Central memory CD4-positive, alpha-beta T cell (primary cell): Measurements from ENCODE around the gene KIAA1328.
"Not testable (repeated sequence)": the region's sequence is repeated elsewhere in the genome, so short reads cannot be mapped to it uniquely, and the experiment has no call there.

Experiments
- DNase-seq: peaks from one replicate; pipeline ENCODE4 v3.0.0; 2022

KIAA1328 gene

DNA sequence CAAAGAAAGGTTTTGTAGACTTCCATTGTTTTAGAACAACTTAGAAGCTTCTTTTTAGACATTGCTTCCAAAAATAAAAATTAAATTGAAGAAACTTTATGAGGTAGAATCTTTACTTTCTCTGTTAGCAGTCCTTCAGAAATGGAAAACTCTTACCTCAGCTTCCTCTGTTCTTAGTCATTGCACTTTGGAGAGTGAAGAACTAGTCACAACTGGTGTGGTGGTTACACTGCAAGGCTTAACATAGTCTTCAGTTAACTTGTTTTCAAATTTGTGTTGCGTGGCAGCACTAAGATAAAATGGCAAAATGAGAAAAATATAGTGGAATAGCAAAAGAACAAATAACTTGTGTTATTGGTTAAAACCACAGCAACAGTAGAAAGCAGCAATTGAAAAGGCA is 332.6 kb downstream of the KIAA1328 start:
- DNase-seq = no peak

DNA sequence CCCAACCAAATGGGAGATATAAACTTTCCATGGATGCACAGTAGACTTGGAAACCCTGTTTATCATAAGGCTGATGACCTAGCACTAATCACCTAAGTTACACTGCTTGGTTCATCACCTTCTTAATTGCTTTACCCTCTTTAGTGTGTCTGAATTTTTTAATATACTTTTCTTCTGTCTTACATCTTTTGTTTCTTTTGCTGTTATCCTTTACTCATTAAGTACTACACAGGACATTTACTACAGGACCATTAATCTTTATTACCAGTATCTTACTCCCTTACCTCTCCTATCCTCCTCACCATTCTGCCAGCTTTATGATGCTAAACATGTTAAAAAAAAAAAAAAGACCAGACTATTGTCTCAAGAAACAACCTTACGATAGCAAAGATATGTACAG is 333.6 kb downstream of the KIAA1328 start:
- no peak for DNase-seq

DNA sequence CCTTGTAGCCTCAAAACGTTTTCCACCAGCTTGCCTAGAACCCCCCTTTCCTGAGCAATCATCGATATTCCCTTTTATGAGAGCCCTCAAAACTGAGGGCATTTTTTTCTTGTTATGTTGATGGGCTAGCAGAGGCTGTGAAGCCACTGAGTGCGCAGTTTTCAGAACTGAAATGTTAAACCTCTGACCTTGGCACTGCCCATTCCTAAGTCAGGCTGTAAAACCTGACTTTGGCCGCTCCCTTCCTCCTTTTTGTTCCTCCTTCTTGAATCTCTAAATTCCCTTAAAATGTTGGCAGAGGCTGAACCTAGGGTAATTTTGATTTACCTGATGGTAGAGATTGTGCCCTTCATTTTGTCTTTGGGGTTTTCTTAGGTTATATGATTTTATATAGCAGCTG is 334.2 kb downstream of the KIAA1328 start:
- DNase-seq = no peak

- DNase-seq = no peak
These were observed 337.6 kb downstream of the KIAA1328 start for GRCh38 chr18:37166491-37166890.

- not testable (repeated sequence) for DNase-seq
These were observed 338.0 kb downstream of the KIAA1328 start for GRCh38 chr18:37166966-37167365.

DNA sequence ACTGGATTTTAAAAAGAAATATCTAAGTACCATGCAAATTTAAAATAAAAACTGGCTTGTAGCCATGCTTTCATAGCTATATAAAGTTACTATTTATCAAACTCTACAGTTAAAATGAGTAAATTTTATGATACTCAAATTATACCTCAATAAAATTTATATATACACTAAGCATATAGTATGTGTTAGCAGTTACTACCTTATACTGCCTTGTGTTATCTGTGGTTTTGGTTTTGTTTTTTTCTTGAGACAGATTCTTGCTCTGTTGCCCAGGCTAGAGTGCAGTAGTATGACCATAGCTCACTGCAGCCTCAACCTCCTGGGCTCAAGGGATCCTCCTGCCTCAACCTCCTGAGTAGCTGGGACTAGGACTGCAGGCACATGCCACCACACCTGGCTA is 342.1 kb downstream of the KIAA1328 start:
- no peak for DNase-seq

DNA sequence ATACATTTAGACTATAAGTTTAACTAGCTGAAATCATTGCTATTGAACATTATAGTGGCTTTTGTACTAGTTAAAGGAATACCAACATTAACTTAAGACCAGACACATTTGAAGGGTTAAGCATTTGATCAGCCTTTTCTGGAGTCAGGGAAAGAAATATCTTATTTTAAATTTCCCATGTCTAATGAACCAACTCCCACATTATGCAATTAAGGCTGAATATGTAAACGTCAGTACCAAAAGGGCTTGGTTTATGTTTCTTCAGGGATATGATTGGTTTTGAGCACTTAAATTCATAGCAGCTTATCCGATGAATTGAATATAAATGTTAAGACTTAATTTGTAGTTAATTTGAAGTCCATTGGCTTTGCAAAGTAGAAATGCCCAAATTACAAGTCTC is 344.5 kb downstream of the KIAA1328 start:
- no peak for DNase-seq

- no peak for DNase-seq
These were observed 347.0 kb downstream of the KIAA1328 start for GRCh38 chr18:37175727-37176620.

- no peak for DNase-seq
These were observed 347.7 kb downstream of the KIAA1328 start for GRCh38 chr18:37176621-37176934.

GRCh38 chr18:37179384-37179783 is 350.5 kb downstream of the KIAA1328 start:
- DNase-seq = no peak

- no peak for DNase-seq
These were observed 351.2 kb downstream of the KIAA1328 start for GRCh38 chr18:37180086-37180485.

- DNase-seq = no peak
These were observed 353.6 kb downstream of the KIAA1328 start for GRCh38 chr18:37182340-37183135.

GRCh38 chr18:37184209-37184868 is 355.4 kb downstream of the KIAA1328 start:
- no peak for DNase-seq

GRCh38 chr18:37188016-37188791 is 359.3 kb downstream of the KIAA1328 start:
- DNase-seq = no peak

GRCh38 chr18:37199741-37200140 is 370.8 kb downstream of the KIAA1328 start:
- DNase-seq = no peak

- DNase-seq = no peak
These were observed 378.4 kb downstream of the KIAA1328 start for GRCh38 chr18:37207343-37207742.

DNA sequence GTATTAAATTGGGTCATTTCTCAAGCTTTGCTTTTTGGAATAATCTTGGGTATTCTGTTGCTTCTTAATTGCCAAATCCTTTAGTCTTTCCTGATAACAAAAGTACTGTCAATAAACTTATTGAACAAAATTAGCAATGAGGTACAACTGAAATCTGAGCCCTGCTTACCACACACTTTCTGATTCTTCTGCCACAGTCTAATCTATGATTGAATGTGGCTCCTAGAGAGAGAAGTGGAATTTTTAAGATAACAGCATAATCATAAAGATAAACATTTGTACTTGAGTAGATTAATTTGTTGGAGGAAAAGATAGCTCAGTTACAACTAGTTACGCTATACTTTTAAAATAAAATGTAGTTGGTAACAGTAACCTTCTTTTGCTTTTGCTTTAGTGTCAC is 381.9 kb downstream of the KIAA1328 start:
- no peak for DNase-seq

DNA sequence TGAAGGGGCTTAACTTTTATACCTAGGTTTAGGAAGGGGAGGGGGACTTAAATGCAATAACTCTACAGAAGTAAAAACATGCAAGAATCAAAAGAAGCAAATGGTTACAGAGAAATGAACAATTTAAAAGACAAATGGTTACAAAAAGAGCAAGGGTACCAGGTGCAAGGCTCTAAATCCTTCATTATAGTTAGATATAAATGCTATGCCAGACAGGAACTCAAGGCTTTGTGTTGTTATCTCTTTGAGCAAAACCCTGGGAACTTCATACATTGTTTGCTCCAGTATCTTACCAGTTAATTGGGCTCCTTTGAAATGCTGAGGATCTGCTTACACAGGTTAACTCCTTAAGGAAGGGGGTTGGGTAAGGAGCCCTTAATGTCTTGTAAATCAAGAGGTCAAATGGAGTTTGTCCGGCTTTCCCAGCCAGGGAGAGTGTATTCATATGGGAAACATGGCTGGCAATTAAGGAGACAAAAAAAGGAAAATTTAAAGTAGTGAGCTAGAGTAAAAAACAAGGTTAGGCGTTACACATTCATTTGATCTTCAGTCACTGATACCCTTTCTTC is 389.2 kb downstream of the KIAA1328 start:
- DNase-seq = no peak

DNA sequence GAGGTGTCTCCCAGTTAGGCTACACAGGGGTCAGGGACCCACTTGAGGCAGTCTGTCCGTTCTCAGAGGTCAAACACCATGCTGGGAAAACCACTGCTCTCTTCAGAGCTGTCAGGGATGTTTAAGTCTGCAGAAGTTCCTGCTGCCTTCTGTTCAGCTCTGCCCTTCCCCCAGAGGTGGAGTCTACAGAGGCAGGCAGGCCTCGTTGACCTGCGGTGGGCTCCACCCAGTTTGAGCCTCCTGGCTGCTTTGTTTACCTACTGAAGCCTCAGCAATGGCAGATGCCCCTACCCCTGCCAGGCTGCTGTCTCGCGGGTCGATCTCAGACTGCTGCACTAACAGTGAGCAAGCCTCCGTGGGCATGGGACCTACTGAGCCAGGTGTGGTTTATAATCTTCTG is 390.3 kb downstream of the KIAA1328 start:
- no peak for DNase-seq

- DNase-seq = no peak
These were observed 393.5 kb downstream of the KIAA1328 start for GRCh38 chr18:37222354-37222998.

DNA sequence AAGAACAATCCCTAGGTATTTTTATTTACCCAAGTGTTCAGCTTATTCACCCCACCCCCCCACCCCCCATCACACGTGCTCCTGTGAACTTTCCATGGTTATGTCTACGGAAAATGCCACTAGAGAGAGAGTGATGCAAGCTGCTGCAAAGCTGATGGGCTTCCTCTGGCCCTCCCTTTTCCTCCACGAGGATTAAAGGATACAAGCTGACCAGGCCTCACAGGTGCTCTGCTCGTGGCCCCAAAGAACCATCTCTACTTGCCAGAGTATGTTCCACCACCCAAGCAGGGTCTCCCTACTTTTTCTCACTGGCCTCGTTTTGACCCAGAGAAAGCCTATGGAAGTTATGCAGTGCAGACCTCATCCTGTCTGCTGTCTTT is 394.1 kb downstream of the KIAA1328 start:
- no peak for DNase-seq

DNA sequence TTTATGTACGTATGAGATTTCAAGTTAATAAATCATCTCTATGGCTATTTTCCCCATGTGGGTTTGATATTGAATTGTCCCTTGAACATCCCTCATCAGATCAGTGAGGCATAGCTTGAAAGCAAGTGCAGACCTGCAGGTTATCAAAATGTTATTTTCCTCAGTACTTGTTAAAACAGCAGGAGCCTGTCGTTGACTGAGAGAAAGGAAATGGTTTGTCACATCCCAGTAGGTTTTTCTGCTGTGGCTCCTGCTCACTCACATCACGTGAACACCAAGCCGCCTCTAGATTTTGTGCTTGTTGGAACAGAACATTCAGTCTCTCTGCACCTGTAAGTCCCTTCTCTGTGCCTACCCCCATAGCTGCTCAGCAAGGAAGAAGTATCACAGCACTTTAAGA is 396.4 kb downstream of the KIAA1328 start:
- DNase-seq = no peak
